ENCODE results near the gene ALDH3A1.

ALDH3A1 gene

DNA sequence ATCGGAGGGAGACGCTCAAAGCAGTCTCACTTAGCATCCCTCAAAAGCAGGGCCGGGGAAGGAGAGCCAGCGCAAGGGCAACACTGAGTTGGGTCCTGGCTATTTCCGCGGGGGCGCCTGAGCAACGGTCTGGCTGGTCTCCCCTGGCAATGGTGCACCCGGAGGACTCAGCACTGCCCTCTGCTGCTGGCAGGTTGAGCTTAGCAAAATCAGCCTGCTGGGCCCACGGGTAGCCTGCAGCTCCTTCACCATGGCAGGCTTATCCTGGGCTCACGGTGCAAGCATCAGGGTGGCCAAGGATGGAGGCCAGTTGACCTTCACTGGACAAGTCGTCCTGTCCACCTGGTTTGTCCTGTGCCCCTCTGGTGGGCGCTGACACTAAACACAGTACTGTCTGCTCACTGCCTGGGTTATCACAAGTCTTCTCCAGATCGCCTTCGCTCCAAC lies 14.4 kb upstream of the ALDH3A1 start:
- in situ Hi-C loops (cut with MboI; ENCODE audit: low sequenced_read_pairs) = loop anchor here (25.0 kb wide), 1 partner anchor 250 kb away; no protein-coding TSS in a partner anchor

DNA sequence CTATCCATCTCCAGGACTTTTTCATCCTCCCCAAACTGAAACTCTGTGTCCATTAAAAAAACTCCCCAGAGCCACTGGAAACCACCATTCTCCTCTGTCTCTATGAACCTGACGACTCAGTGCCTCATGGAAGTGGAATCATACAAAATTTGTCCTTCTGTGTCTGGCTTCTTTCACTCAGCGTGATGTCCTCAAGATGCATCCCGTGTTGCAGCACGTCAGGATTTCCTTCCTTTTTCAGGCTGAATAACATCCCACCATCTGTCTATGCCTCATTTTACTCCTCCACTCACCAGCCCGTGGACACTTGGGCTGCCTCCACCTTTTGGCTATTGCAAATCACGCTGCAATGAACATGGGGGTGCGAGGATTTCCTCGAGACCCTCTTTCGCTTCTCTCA lies 12.6 kb upstream of the ALDH3A1 start:
- in situ Hi-C loops (cut with MboI; ENCODE audit: low sequenced_read_pairs) = loop anchor here (25.0 kb wide), 1 partner anchor 248 kb away; no protein-coding TSS in a partner anchor

DNA sequence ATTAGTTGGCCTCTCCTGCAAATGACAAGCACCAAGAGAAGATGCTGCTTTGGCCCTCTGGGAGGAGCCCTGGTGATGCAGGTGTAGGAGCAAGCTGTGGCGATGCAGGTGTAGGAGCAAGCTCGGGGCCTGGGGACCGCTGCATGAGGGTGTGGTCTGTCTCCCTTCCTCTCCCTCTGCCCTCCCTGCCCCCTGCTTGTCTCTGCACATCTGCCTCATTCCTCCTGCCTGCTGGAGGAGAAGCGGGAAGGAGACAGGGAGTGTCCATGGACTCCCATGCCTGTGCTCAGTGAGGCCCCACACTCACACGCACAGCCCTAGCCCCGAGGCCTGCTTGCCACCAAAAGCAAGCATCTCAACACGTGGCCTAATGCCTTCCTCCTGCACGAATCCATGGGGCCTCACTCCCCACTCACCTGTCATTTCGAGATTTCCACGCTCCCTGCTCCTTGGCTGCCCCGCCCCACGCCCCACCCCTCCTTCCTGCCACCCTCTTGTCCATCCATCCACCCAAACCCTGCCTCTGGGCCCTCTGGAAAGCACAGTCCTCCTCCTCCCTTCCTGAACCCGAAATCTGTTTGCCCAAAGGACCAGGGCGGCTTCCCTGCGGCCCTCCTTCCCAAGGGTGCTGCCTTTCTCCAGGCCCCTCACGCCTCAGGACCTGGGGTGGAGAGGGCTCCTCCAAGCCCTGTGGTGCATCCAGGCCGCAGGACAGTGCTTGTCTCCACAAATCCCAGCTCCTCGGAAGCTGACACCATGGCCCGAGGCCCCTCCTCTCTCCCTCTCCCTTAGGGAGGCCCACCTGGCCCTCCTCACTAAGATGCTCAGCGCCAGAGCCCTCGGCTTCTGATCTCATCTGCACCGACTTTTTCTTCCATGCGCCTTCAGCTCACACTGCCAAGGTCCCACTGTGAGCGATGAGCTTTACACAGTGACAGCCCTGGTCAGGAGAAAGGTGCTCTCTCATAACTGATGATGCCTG lies 11.8 kb upstream of the ALDH3A1 start:
- in situ Hi-C loops (cut with MboI; ENCODE audit: low sequenced_read_pairs) = loop anchor here (25.0 kb wide), 1 partner anchor 248 kb away; no protein-coding TSS in a partner anchor

DNA sequence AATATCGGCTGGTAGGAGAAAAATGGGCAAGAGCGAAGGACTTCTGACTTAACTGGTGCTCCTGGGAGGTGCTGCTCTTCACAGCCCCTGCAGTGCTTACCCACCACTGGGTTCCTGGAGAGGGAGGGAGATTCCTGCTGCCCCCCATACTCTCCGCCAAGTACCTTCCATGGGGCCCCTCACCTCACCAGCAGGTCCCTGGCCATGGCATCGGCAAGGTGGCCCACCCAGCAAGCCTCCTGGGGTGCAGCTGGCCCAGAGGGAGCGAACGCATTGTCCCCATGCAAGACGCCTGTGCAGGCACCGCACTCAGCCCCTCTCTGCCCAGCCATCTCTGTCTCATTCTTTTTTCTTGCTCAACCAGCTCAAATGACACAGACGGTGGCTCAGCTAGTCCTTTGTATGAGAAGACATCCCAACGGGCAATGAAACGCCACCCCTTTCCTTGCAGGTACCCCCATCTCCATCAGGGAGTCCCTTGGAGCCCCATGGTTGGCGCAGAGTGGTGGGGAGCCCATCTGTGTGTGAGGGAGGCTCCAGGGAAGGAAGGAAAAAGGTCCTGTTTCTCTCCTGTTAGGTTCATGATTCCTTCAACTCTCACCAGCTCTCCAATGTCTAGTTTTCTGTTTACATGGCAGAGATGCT lies 9.6 kb upstream of the ALDH3A1 start:
- in situ Hi-C loops (cut with MboI; ENCODE audit: low sequenced_read_pairs) = loop anchor here (25.0 kb wide), 1 partner anchor 245 kb away; no protein-coding TSS in a partner anchor

DNA sequence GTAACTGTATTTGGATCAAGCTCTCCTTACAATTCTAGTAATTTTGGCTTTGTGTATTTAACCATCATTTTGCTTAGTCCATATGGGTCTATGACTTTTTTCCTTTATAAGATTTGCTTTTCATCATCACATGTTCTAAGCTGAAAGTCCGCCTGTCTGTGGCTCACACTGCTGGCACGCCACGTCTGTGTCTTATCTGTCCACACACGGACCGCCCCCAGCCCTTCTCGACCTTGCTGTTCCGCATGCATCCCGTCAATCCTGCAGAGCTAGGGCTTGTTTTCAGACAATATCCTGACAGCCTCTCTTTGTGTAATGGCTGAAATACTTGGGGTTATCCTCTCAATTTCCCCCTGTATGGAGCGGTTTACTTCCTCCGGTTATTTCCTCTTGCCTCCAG lies 8.4 kb upstream of the ALDH3A1 start:
- in situ Hi-C loops (cut with MboI; ENCODE audit: low sequenced_read_pairs) = loop anchor here (25.0 kb wide), 1 partner anchor 244 kb away; no protein-coding TSS in a partner anchor

DNA sequence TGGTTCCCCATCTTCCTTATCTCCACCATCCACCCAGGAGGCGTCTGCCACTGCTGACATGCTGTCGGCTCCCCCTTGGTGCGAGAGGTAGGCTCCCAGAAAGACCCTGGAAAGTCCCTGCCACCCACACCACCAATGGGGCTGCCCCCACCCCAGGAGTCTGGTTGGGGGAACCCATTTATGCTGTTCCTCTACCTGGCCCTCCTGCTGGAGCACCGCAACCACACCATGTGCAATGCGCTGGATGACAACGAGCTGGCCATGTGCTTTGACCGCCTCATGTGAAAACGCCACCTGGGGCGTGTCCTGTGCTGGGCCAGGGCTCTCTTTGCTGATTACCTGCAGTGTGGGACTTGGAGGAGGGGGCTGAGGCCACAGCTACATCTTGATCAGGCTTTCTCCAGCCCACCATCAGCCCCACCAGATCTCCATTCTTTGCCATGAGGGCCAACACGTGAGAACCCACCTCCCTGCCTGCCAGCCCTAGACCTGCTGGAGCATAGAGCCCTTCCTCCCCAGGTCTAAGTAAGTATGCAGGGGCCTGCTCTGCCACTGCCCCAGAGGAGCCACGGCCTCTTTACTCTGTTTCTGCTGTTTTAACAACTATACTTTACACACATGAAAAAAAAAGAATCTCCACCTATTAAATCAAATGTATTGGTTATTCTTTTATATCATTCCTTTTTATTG lies 7.9 kb upstream of the ALDH3A1 start:
- in situ Hi-C loops (cut with MboI; ENCODE audit: low sequenced_read_pairs) = loop anchor here (25.0 kb wide), 1 partner anchor 244 kb away; no protein-coding TSS in a partner anchor

DNA sequence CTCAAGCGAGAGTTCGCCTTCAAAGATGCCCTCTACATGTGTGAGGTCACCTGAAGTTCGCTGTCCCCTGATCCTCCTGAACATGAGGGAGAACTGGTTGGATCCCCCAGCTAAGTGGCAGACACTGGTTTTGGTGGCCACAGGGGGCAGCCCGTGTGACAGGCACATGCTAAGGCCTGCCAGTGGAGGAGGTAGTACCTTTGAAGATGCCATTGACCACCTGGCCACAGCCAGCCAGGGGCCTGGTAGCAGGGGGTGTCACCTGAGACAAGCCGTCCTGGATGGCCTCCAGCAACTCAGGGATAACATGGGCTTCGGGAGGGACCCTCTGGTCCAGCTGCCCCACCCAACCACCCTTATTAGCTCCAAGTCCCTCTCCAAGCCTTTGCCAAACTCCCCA lies 7.3 kb upstream of the ALDH3A1 start:
- in situ Hi-C loops (cut with MboI; ENCODE audit: low sequenced_read_pairs) = loop anchor here (25.0 kb wide), 1 partner anchor 243 kb away; no protein-coding TSS in a partner anchor

DNA sequence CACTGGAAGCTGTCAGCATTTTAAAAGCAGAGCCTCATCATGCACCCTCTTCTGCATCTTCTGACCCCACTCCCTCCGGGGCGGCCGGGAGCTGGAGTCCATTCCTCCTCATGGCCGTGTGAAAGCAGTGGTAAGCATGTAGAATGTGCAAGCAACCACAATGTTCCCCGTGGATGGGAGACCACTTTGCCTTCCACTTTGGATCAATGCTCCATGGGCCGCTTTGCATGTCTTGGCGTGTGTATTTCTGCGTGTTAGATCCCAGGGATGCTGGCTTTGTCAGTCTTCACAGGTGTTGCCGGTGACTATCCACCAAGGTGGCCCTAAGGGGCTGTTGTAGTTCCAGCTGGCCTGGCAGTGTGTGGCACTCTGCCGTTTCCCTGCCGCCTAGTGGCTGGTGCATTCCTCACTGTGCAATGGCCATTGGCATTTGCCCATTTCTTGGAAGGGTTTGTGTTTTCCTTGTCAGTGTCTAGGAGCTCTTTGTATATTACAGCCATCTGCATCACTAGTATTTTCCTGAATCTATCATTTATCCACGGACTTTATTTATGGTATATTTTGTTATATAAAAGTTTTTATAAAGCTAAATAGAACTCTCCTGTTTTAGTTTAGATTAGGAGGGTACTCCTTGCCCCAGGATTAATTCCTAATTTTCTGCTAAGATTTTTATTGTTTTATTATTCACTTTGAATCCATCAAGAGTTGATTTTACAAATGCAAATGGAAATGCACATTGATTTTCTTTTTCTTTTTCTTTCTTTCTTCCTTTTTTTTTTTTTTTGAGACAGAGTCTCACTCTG lies 5.8 kb upstream of the ALDH3A1 start:
- in situ Hi-C loops (cut with MboI; ENCODE audit: low sequenced_read_pairs) = loop anchor here (25.0 kb wide), 1 partner anchor 242 kb away; no protein-coding TSS in a partner anchor

DNA sequence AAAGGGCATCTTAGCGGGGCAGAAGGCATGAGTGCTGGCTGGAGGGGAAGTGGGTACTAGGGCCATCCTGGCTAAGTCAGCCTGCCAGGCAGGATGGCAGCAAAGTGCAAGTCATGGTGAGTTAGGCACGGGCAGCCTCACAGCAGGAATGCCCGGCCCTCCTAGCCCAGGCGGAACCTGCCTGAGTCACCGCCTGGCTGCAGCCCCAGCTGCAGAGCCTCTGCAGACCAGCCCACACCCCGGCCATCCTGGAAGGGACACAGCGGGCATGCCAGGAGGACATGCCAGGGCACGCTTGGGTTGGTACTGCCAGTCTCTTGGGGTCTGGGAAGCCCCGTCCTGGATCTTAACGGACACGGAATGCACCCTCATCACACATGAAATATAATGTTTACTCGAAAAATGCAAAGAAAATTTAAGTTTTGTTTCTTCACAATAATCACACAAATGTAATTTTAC lies 5.0 kb upstream of the ALDH3A1 start:
- in situ Hi-C loops (cut with MboI; ENCODE audit: low sequenced_read_pairs) = loop anchor here (25.0 kb wide), 1 partner anchor 241 kb away; no protein-coding TSS in a partner anchor

DNA sequence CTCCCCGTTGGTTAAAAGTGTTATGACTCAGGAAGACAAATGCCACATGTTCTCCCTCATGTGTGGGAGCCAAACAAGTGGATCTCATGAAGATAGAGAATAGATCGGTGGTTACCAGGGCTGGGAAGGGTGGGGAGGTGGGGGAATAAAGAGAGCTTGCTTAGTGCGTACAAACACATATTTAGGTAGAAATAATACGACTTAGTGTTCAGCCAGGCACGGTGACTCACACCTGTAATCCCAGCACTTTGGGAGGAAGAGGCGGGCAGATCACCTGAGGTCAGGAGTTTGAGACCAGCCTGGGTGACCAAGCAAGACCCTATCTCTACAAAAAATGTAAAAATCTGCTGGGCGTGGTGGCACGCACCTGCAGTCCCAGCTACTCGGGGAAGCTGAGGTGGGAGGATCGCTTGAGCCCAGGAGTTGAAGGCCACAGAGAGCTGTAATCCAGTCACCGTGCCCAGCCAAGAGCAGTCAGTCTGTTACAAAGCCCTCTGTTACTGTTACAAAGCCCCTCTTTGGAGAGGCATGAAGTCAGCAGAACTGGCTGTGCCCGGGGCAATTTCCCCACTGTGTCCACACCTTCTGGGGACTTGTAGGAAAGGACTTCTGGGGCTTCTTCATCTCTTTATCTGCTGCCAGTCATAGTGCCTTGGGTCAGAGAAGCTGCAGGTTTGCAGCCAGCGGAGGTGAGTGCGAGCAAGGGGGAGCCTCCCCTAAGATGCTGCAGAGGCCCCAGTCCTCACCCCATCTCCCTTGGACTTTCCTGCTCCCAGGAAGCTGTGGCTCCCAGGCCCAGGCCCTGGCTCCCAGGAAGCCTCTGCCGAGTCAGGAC lies 4.3 kb upstream of the ALDH3A1 start:
- in situ Hi-C loops (cut with MboI; ENCODE audit: low sequenced_read_pairs) = loop anchor here (25.0 kb wide), 1 partner anchor 240 kb away; no protein-coding TSS in a partner anchor

DNA sequence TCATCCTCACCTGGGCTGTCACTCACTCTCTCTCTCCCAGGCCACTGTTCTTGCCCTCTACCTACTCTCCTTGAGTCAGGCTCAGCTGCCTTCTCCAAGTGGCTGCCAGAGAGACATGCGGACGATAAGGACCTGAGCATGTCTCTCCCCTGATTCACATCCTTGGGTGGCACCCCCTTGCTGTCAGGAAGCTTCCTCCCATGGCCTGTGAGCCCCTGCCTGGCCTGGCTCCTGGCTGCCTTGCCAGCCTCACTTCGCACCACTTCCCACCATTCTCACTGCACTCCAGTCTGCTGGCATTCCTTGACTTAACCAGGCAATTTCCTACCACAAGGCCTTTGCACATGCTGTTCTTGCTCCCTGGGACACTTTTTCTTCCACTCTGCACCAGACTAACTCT lies 2.7 kb upstream of the ALDH3A1 start:
- in situ Hi-C loops (cut with MboI; ENCODE audit: low sequenced_read_pairs) = loop anchor here (25.0 kb wide), 1 partner anchor 239 kb away; no protein-coding TSS in a partner anchor

DNA sequence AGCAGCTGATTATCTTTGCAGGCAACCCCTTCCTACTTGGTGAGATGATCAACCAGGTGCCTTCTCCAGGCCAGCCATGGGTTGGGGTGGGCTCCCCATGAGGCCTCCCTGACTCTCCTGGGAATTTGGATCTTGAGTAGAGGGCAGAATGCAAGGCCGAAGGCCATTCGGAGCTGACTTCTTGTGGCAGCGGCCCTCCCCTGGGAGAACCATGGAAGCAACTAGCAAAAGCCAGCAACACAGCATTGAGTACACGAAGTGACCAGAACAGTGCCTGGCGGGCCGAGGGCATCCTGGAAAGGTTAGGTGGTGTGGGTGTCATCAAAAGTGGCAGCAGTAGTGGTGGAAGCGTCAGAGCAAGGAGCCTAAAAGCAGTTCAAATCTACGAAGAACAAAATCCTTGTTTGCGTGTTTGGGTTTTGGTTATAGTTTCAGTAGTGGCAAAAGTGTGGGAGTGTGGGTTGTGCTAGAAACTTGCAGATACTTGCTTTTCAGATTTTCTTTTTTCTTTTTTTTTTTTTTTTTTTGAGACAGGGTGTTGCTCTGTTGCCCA lies 2.0 kb upstream of the ALDH3A1 start:
- in situ Hi-C loops (cut with MboI; ENCODE audit: low sequenced_read_pairs) = loop anchor here (25.0 kb wide), 1 partner anchor 238 kb away; no protein-coding TSS in a partner anchor

DNA sequence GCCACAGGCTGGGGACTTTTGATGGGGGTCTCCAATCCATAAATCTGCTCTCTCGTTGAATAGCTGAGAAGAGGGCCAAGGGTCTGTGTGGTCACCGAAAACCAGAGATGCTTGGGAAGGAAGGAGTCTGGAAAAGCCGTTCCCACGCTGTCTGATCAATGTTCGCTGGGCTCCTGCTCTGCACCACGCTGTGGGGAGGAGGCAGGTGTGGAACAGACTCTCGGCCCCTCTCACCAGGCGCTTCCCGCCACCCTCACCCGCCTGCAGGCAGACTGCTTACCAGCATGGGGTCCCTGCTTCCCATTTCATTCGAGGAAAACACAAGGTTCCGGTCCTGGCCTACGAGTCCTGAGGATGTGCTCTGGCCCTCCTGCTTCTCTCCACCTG lies 702 bp upstream of the ALDH3A1 start:
- in situ Hi-C loops (cut with MboI; ENCODE audit: low sequenced_read_pairs) = no loop called here

DNA sequence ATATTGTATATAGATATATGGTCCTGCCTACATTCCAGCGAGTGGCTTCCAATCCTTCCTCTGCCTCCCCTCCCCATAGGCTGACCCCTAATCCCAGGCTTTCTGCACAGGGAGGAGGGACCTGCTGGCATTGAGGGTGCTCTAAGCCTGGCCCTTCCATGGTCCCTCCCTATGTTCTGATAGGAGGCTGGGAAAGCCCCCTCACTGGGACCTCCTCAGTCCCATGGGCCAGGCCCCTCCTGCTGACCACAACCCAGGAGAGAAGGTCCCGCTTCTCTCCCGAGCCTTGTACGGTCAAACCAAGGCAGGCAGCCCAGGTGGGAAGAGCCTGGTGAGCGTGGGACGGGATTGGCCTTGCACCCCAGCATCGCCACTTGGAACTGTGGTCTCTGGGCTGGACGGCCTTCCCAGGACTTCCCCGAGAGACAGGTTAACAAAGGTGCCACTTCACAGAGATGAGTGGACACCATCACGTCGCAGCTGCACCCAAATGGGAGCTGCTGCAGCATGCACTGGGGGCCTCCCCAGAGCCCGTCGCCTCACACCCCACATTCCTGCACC lies 859 bp downstream of the ALDH3A1 start:
- in situ Hi-C loops (cut with MboI; ENCODE audit: low sequenced_read_pairs) = no loop called here

DNA sequence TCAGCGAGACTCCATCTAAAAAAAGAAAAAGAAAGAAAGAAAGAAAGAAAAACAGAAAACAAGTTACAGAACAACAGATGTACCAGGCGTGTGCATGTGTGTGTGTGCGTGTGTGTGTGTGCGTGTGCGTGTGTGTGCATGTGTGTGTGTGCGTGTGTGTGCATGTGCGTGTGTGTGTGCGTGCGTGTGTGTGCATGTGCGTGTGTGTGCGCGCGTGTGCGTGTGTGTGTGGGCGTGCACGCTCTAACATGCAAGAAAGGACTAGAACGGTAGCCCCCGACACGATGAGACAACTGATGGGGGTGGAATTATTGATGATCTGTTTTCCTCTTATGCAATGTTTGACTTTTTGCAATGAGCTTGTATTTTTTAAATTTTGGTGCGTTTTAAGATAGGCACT lies 1.6 kb downstream of the ALDH3A1 start:
- in situ Hi-C loops (cut with MboI; ENCODE audit: low sequenced_read_pairs) = no loop called here

DNA sequence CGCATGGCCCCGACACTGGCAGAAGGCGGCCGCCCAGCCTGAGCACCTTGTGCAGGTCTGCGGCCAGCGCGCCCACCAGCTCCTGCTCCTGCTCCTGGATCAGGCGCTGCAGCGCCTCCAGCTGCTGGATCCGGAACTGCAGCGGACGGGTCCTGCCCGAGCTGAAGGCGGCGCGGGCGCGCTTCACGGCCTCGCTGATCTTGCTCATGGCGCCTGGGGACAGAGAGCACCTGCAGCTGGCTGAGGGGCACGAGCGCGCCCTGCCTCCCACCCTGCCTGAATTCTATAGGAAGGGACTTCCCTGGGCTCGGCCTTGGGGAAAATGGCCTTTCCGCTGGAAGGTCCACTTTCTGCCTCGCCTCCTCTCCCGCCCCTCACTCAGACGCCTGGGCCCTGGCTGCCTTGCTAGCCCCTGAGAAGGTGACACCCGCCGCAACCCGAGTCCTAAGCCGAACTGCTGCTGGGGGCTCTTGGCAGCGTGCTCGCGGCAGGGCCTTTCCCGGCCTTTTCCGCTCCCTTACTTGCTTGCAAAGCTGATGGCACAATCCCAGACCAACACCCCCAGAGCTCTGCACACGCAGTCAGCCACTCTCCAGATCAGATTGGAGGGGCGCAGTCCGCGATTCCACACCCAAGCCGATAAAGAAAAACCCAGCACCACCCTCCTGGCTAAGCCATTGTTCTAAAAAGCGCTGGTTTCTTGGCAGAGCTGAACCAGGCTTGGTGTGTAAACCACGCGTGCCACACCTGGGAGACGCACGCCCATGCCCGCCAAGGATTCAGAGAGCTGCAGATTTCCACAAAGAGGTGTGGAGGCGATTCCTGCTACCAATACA lies 3.0 kb downstream of the ALDH3A1 start:
- in situ Hi-C loops (cut with MboI; ENCODE audit: low sequenced_read_pairs) = no loop called here

DNA sequence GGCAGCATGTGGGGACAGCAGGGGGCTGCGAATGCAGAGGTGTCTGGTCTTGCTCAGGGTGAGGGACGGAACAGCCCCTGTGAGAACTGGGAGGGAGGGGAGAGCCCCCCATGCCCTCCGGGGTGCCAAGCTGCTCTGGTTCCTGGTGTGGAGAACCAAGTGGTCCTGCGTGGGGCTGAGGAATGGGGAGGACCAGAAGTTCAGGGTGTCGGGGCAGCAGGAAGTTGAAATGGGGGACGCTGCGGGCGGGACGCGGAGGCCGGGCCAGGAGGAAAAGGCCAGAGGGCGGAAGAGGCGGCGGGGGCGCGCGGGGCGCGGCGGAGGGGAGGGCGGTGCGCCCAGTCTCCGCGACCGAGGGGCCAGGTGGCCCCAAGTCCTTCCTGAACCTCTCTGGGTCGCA lies 3.6 kb downstream of the ALDH3A1 start:
- in situ Hi-C loops (cut with MboI; ENCODE audit: low sequenced_read_pairs) = no loop called here

All from HL-60/S4 treated with phorbol 12-myristate 13-acetate at 8.2 ng/mL for 4 days and 3 days (cell line).